GM21526 (cell line): Measurements from ENCODE around the gene ACAD11.

Source experiments
- ATAC-seq: cut with Tn5 transposase; IDR thresholded peaks from one replicate; pipeline ENCODE4 v1.9.1; 2021; ENCODE audit warnings: moderate library complexity; ENCODE audit not compliant: unreplicated experiment, low FRiP score

ACAD11 gene

GRCh38 chr3:132521901-132522300 lies 137.7 kb downstream of the ACAD11 start:
- ATAC-seq, result no peak

GRCh38 chr3:132519914-132520313 lies 139.7 kb downstream of the ACAD11 start:
- ATAC-seq, result no peak

- ATAC-seq, result no peak
These were observed 142.3 kb downstream of the ACAD11 start for GRCh38 chr3:132517311-132517710.

- ATAC-seq, result no peak
These were observed 146.6 kb downstream of the ACAD11 start for GRCh38 chr3:132513057-132513456.

GRCh38 chr3:132509506-132509905 lies 150.1 kb downstream of the ACAD11 start:
- no peak for ATAC-seq

- ATAC-seq, result no peak
These were observed 150.5 kb downstream of the ACAD11 start for GRCh38 chr3:132509096-132509495.
